Measurements from ENCODE around the gene RHOF.

RHOF gene

DNA sequence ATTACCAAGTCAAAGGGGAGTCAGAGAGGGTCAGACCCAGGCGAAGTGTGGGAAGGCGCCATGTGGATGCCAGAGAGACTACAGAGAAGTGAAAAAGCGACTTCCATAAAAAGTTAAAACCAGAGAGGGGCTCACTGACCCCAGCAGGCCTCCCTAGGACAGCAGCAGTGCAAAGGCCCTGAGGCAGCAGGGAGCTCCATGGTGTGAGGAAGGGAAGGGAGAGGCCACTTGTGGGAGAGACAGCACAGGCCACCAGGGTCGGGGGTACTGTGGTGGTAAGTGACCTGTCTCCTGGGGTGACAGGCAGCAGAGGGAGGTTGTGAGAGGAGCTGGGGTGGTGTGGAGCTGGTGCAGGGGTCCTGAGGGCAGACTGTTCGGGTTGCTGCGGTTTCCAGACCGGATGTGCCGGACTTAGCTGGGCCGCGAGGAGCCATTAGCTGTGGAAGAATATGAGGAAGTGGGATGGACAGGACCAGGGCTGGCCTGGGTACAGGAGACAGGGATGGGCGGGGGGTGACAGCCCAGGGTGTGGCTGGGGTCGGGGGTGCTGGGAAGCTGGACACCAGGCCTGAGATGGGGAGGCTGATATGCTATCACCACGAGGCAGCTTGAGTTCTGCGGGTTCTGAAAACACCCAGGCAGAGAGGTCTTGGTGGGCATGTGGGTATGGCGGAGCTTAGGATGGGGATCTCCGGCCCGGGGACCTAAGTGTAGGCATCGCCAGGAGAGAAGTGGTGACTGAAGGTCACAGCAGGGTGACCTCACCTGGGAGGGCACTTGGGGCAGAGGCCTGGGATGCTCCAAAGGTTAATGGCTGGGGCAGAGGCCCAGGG is 33.0 kb upstream of the RHOF start:
- DNase-seq (ENCODE audit: low read depth) = no peak
- H3K4me3 ChIP-seq (ENCODE audit: low read depth, low read length) = no peak overlapping the region

DNA sequence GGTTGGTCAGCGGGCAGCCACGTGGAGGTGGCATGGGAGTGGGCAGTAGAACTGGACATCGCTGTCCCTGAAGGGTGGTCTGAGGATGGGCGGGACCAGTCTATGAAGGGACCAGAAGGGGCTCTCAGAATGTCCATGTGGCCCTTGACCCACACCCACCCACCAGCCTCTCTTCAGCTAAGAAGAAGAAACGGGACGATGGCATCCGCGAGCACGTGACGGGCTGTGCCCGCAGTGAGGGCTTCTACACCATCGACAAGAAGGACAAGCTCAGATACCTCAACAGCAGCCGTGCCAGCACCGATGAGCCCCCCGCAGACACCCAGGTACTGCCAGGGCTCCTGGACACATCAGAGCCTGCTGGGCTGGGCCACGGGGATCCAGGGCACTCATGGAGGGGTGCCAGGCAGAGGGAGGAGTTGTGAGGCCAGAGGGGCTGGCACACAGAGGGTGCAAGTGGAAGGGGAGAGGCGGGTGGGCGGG is 31.6 kb upstream of the RHOF start:
- H3K4me3 ChIP-seq (ENCODE audit: low read depth, low read length) = no peak overlapping the region
- no peak for DNase-seq (ENCODE audit: low read depth)
- TF ChIP-seq, protein P1, sequence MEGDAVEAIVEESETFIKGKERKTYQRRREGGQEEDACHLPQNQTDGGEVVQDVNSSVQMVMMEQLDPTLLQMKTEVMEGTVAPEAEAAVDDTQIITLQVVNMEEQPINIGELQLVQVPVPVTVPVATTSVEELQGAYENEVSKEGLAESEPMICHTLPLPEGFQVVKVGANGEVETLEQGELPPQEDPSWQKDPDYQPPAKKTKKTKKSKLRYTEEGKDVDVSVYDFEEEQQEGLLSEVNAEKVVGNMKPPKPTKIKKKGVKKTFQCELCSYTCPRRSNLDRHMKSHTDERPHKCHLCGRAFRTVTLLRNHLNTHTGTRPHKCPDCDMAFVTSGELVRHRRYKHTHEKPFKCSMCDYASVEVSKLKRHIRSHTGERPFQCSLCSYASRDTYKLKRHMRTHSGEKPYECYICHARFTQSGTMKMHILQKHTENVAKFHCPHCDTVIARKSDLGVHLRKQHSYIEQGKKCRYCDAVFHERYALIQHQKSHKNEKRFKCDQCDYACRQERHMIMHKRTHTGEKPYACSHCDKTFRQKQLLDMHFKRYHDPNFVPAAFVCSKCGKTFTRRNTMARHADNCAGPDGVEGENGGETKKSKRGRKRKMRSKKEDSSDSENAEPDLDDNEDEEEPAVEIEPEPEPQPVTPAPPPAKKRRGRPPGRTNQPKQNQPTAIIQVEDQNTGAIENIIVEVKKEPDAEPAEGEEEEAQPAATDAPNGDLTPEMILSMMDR (conservative IDR thresholded peaks at IDR 0.05; ENCODE audit: low read depth, low read length) = no peak

More for the DNA sequence above, 33.0 kb upstream of the RHOF start:
- TF ChIP-seq, protein P1 (conservative IDR thresholded peaks at IDR 0.05; ENCODE audit: low read depth, low read length) = no peak

DNA sequence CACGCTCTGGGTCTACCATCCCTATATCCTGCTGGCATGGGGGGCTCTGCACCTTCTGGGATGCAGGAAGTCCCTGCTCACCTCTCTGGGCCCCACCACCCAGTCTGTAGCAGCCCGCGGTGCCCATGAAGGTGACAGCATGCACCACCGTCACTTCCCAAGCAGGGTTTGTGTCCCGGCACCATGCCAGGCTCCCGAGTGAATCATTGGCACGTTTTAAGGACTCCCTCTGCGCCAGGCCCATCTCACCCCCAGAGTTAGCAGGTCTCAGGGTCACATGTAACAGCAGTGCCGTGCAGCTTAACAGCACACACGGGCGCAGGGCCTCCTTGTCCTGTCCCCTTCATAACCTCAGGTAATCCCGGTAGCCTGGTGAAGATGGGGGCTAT is 30.2 kb upstream of the RHOF start:
- no peak for DNase-seq (ENCODE audit: low read depth)
- TF ChIP-seq, protein P1 (conservative IDR thresholded peaks at IDR 0.05; ENCODE audit: low read depth, low read length) = no peak
- H3K4me3 ChIP-seq (ENCODE audit: low read depth, low read length) = no peak overlapping the region

DNA sequence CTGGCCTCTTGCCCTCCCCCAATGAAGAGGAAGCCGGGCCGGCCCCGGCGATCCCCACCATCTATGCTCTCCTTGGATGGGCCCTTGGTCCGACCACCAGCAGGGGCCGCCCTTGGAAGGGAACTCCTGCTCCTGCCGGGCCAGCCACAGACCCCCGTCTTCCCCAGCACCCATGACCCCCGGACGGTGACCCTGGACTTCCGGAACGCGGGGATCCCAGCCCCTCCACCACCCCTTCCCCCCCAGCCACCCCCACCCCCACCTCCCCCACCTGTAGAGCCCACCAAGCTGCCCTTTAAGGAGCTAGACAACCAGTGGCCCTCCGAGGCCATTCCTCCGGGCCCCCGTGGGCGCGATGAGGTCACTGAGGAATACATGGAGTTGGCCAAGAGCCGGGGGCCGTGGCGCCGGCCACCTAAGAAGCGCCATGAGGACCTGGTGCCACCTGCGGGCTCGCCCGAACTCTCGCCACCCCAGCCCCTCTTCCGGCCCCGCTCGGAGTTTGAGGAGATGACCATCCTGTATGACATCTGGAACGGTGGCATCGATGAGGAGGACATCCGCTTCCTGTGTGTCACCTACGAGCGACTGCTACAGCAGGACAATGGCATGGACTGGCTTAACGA is 29.7 kb upstream of the RHOF start:
- TF ChIP-seq, protein P1 (conservative IDR thresholded peaks at IDR 0.05; ENCODE audit: low read depth, low read length) = peak; percentile 34
- no peak overlapping the region for H3K4me3 ChIP-seq (ENCODE audit: low read depth, low read length)
- no peak for DNase-seq (ENCODE audit: low read depth)

- DNase-seq (ENCODE audit: low read depth) = no peak
- TF ChIP-seq, protein P1 (conservative IDR thresholded peaks at IDR 0.05; ENCODE audit: low read depth, low read length) = no peak
- H3K4me3 ChIP-seq (ENCODE audit: low read depth, low read length) = no peak overlapping the region
Observed at GRCh38 chr12:121822393-121823100, 29.1 kb upstream of the RHOF start.

DNA sequence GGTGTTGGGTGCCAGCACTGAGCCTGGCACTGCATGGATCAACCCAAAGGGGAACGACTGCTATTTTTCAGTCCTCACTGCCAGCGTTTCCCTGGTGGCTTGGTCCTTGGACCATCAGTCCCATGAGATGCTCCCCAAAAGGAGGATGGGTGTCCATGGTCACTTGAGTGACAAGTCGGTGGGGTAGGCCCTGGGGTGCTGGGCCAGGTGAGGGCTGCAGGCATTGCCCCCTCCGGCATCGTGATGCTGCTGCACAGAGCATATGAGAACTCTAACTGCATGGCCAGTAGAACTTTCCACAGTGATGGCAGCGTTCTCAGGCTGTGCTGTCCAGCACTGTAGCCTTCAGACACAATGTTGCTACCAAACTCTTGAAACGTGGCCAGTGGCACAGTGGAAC is 26.6 kb upstream of the RHOF start:
- TF ChIP-seq, protein P1 (conservative IDR thresholded peaks at IDR 0.05; ENCODE audit: low read depth, low read length) = no peak
- no peak overlapping the region for H3K4me3 ChIP-seq (ENCODE audit: low read depth, low read length)
- DNase-seq (ENCODE audit: low read depth) = no peak
